Measurements from ENCODE around the gene PPP1CB.

DNA sequence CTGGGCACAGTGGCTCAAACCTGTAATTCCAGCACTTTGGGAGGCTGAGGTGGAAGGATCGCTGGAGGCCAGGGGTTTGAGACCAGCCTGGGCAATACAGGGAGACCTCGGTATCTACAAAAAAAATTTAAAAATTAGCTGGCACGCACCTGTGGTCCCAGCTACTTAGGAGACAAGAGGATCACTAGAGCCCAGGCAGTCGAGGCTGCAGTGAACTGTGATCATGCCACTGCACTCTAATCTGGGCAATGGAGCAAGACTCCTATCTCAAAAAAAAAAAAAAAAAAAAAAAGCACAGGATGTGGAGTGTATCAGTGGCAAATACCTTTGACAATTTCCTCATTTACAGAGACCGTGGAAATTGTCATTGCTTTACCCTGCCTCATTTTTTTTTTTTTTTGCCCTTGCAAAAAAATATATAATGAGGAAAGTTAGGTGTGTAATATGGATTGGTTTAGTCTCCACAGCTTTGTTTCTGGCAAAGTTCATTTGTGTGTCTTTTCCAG, 20.9 kb upstream of the PPP1CB start:
- TF ChIP-seq, protein P1, sequence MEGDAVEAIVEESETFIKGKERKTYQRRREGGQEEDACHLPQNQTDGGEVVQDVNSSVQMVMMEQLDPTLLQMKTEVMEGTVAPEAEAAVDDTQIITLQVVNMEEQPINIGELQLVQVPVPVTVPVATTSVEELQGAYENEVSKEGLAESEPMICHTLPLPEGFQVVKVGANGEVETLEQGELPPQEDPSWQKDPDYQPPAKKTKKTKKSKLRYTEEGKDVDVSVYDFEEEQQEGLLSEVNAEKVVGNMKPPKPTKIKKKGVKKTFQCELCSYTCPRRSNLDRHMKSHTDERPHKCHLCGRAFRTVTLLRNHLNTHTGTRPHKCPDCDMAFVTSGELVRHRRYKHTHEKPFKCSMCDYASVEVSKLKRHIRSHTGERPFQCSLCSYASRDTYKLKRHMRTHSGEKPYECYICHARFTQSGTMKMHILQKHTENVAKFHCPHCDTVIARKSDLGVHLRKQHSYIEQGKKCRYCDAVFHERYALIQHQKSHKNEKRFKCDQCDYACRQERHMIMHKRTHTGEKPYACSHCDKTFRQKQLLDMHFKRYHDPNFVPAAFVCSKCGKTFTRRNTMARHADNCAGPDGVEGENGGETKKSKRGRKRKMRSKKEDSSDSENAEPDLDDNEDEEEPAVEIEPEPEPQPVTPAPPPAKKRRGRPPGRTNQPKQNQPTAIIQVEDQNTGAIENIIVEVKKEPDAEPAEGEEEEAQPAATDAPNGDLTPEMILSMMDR (IDR thresholded peaks at IDR 0.05; ENCODE audit: low read depth, low read length, poor library complexity, severe bottlenecking), result no peak
- no peak for TF ChIP-seq EZH2phosphoT487 (IDR thresholded peaks at IDR 0.05; ENCODE audit: borderline replicate concordance, low read length)

Measured in DOHH2 (cell line).